Mesothelial cell of epicardium (in vitro differentiated cells): ENCODE results near the gene AUH. TPM values are rescaled to one million over a fixed set of nuclear protein-coding genes. Genes with fewer than 3 reads are reported as not detected.

Experiments used
- DNase-seq, 2 experiments: peaks; one replicate each; pipeline ENCODE4 v3.0.0; 2021; ENCODE audit warnings: low spot score in 2 of 2; ENCODE audit not compliant: unreplicated experiment in 2 of 2
- H3K27ac Mint-ChIP-seq: 2 replicates; pipeline ENCODE4 v1.8.0; 2021; ENCODE audit warnings: mixed read lengths
- H3K27me3 Mint-ChIP-seq: 2 replicates; pipeline ENCODE4 v1.8.0; 2021; ENCODE audit warnings: low read depth, mixed read lengths
- H3K36me3 Mint-ChIP-seq: 2 replicates; pipeline ENCODE4 v1.8.0; 2021; ENCODE audit warnings: mixed read lengths
- H3K4me1 Mint-ChIP-seq: 2 replicates; pipeline ENCODE4 v1.8.0; 2021; ENCODE audit warnings: mixed read lengths
- H3K4me3 Mint-ChIP-seq: 2 replicates; pipeline ENCODE4 v1.8.0; 2021; ENCODE audit warnings: mild to moderate bottlenecking, moderate library complexity, mixed read lengths
- H3K9me3 Mint-ChIP-seq: 2 replicates; pipeline ENCODE4 v1.8.0; 2021; ENCODE audit warnings: mixed read lengths
- total RNA-seq: library from RNA; stranded (reverse); gene quantifications from 3 replicates; pipeline ENCODE4 v1.2.1, GENCODE V29; 2021
- TF ChIP-seq, protein P1 (sequence below): fragments of 200-600 bp; sonication (generic); IDR thresholded peaks from one replicate; pipeline ENCODE4 v1.5.0; 2021; ENCODE audit warnings: antibody characterized with exemption; ENCODE audit not compliant: unreplicated experiment

The AUH gene
- total RNA-seq, 1 donor from 2014 or later = 24.8 TPM

DNA sequence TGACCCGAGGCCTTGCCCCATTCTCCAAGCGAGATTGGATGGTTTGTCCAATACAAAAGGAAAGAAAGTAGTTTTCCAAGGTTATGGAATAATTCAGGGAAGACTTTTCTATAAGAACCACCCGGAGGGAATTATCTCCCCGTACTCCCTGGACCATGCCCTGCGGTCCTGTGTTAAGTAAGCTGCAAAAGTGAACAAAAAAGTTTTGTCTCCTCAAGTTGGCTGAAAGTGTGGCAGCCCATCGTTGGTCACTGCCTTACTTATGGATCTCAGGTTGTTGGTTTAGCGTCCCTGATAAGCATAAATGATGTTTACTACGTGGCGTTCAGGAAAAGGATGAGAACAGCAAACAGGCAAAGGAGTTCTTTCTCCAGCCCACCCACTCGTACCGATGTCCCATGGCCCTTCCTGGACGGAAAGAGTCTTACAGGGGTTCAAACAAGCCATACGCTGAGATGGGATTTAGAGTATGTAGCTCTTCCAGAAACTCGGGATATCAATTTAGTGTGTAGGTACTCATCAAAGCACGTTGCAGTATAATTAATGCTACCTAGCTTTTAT is 413 bp upstream of the AUH start:
- Mint-ChIP-seq H3K9me3 (no peaks in the 10 kb centered on the region), H3K4me3 (peak overlapping the region; percentile 84)

DNA sequence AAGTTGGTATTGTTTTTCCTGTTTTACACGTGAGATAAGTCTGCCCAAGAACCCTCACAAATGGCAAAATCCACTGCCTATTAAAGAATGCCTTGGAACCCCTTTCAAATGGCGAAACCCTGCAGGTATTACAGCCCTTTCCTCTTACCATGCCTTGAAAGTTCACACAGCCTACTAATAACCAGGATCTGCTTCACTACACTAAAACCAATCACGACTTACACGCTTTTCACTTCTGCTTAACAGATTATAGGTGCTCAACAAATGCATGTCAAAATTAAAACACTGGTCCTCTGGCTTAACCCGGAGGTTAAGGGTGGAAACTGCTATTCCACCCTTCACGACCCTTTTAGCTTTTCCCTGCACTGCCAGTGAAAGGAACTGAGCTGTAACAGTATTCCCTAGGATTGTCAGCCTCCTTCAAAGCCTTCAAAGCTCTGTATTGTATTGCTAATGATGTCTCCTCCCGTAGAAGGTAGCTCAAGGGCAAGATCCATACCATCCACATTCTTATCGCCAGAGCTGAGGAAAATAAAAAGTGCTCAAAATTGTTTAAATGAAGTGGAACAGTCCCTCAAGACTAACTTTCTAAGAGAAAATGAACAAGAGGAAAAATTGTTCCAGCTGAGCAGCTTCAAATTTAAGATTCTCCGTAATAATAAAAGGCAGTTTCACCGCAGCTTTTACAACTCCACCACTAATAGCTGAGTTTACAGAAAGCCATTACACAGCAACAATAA is 997 bp downstream of the AUH start:
- no peaks in the 10 kb centered on the region for H3K36me3 Mint-ChIP-seq

More for the DNA sequence above, 413 bp upstream of the AUH start:
- H3K27me3 Mint-ChIP-seq = no peaks in the 10 kb centered on the region
- TF ChIP-seq, protein P1, sequence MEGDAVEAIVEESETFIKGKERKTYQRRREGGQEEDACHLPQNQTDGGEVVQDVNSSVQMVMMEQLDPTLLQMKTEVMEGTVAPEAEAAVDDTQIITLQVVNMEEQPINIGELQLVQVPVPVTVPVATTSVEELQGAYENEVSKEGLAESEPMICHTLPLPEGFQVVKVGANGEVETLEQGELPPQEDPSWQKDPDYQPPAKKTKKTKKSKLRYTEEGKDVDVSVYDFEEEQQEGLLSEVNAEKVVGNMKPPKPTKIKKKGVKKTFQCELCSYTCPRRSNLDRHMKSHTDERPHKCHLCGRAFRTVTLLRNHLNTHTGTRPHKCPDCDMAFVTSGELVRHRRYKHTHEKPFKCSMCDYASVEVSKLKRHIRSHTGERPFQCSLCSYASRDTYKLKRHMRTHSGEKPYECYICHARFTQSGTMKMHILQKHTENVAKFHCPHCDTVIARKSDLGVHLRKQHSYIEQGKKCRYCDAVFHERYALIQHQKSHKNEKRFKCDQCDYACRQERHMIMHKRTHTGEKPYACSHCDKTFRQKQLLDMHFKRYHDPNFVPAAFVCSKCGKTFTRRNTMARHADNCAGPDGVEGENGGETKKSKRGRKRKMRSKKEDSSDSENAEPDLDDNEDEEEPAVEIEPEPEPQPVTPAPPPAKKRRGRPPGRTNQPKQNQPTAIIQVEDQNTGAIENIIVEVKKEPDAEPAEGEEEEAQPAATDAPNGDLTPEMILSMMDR = no peak
- H3K4me1 Mint-ChIP-seq = peaks cover 23% of the 10 kb centered on the region
- no peak for DNase-seq
- H3K27ac Mint-ChIP-seq = peak overlapping the region; percentile 90
- H3K36me3 Mint-ChIP-seq = no peaks in the 10 kb centered on the region

DNA sequence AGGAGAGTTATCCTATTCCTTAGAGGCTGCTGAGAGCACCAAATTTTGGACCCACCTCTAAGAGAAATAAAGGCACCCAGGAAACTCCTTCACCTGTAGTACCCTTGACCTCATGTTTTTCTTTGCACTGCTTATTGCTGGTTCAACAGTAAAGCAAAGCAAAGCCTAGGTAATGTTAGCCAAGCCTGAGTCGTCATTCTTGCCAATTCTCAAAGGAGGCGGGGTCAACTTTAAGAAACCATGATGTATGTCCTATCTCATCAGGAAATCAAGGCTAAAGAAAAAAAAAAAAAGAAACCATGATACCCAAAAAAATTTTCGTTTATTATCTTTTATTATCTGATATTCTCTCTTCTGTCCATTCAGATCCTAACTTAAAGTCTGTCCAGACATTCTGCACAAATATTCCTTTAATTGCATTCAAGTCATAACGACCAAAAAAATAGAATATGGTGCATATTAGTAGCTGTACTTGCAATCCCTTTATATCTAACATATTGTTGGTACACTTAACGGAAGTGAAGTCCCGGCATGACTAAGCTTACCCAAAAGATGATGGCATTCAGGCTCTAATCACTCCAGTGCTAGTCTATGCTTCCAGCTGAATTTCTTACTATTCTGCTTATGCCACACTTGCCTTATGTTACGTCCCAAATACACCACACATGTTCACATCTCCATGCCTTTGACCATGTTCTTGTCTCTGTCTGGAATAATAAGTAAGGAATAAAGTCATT is 1.8 kb downstream of the AUH start:
- no peaks in the 10 kb centered on the region for H3K27me3 Mint-ChIP-seq
- no peaks in the 10 kb centered on the region for H3K36me3 Mint-ChIP-seq
- no peaks in the 10 kb centered on the region for H3K9me3 Mint-ChIP-seq
- H3K4me3 Mint-ChIP-seq = peak overlapping the region; percentile 96
- DNase-seq = no peak
- H3K27ac Mint-ChIP-seq = peak overlapping the region; percentile 96
- TF ChIP-seq, protein P1 = no peak
- H3K4me1 Mint-ChIP-seq = peaks cover 26% of the 10 kb centered on the region

More for the DNA sequence above, 997 bp downstream of the AUH start:
- Mint-ChIP-seq H3K27ac (peak overlapping the region; percentile 96), H3K27me3 (no peaks in the 10 kb centered on the region), H3K9me3 (no peaks in the 10 kb centered on the region), H3K4me1 (peaks cover 26% of the 10 kb centered on the region), H3K4me3 (peak overlapping the region; percentile 96)
- TF ChIP-seq, protein P1 = no peak
- DNase-seq = no peak

DNA sequence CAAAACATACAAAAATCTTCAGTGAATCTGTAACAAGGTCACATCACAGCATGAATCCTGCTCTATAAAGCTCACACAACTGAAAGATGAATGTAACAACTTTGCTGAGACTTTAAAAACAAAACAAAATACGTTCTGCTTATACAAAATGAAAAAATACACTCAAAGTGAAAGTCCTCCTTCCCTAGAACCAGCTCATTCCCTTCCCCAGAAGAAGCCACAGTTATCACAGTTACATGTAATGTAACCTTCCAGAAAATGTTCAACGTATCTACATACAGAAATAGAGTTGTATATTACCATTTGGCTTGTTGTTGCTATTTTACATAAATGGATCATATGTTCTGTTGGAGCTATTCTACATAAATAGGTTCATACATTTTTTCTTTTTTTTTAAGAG is 2.6 kb downstream of the AUH start:
- H3K9me3 Mint-ChIP-seq = no peaks in the 10 kb centered on the region
- H3K4me1 Mint-ChIP-seq = peaks cover 26% of the 10 kb centered on the region
- H3K27me3 Mint-ChIP-seq = no peaks in the 10 kb centered on the region
- H3K36me3 Mint-ChIP-seq = no peaks in the 10 kb centered on the region
- TF ChIP-seq, protein P1 = no peak
- no peak overlapping the region for H3K27ac Mint-ChIP-seq
- no peak overlapping the region for H3K4me3 Mint-ChIP-seq
- no peak for DNase-seq

DNA sequence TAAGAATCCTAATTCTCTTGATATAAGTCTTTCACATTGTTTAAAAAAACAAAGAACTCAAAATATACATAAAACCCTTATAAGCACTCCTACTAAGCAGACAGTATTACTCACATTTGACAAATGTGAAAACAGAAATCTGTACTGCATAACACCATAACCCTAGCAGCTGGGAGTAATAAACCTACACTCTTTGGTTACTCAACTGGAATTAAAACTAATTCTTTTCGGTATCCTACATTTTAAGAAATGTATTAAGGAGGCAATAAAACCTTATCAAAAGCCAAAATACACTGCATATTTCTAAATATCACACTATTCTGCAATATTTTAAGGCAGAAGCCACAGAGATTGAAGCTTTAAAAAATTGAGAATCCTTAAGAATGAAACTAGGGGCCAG is 6.8 kb downstream of the AUH start:
- TF ChIP-seq, protein P1 = no peak
- Mint-ChIP-seq H3K27me3 (no peaks in the 10 kb centered on the region), H3K27ac (no peak overlapping the region), H3K36me3 (peaks cover 3% of the 10 kb centered on the region), H3K4me1 (peaks cover 11% of the 10 kb centered on the region), H3K9me3 (no peaks in the 10 kb centered on the region), H3K4me3 (no peak overlapping the region)
- DNase-seq = no peak
